HG02678 (cell line): Measurements from ENCODE around the gene CDKN1A.
"Not testable (repeated sequence)": the region's sequence is repeated elsewhere in the genome, so short reads cannot be mapped to it uniquely, and the experiment has no call there.

Source experiments
- ATAC-seq: cut with Tn5 transposase; IDR thresholded peaks from one replicate; pipeline ENCODE4 v1.9.1; 2021; ENCODE audit warnings: mild to moderate bottlenecking, moderate library complexity; ENCODE audit not compliant: unreplicated experiment

Gene CDKN1A

GRCh38 chr6:36678488-36679042 lies at the start of gene CDKN1A:
Gene CDKN1A, plus strand, starts transcription at chr6:36678714. Its CDS starts 5,388 bp downstream, at chr6:36684102.
- ATAC-seq: peak; percentile 62

GRCh38 chr6:36629784-36630183 lies 48.7 kb upstream of the CDKN1A start:
- no peak for ATAC-seq

DNA sequence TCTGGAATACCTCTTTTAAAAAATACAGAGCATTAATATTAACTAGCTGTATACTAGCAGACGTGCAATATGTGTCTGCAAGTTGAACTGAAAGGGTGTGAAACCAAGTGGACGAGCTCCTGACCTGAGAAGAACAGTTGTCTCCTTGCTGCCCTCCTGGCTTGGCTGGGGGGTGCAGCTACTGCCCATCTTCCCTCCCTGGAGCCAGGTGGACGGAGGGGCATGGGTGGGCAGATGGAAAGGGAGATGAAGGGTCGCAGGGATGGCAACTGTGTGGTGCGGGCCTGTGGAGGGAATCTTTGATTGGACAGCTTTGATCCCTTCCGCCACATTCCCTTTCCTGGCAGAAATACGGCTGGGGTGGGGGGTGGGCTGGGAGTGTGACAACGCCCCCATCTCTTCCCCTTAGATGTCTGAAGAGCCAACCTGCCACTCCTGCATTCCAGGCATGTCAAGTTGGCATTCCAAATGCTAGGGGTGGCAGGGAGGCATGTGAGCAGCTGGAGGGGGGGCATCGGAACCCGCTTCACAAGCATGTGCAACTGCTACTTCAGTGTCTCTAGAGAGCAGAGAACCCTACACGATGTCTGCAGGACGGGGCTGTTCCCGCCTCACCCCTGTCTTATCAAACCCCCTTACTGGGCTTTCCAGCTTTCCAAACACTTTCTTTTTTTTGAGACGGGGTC lies 47.0 kb upstream of the CDKN1A start:
- no peak for ATAC-seq

DNA sequence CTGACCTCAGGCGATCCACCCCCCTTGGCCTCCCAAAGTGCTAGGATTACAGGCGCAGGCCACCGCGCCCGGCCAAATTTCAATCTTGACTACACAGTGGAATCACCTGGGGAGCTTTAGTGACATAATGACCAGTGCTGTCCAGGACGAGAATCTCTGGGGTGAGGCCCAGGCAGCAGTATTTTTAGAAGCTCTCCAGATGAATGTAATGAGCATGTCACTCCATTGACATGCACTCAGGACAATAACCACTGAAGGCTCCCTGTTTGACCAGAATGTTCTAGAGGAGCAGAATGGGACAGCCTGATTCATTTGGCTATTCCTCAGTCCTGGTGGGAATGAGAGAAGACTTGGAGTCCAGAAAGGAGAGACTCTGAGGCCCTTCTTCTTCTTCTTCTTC lies 45.1 kb upstream of the CDKN1A start:
- ATAC-seq: no peak

- no peak for ATAC-seq
These were observed 44.6 kb upstream of the CDKN1A start for GRCh38 chr6:36633915-36634314.

GRCh38 chr6:36634317-36635108 lies 44.0 kb upstream of the CDKN1A start:
- ATAC-seq: no peak

- ATAC-seq: no peak
These were observed 42.2 kb upstream of the CDKN1A start for GRCh38 chr6:36636283-36636682.

DNA sequence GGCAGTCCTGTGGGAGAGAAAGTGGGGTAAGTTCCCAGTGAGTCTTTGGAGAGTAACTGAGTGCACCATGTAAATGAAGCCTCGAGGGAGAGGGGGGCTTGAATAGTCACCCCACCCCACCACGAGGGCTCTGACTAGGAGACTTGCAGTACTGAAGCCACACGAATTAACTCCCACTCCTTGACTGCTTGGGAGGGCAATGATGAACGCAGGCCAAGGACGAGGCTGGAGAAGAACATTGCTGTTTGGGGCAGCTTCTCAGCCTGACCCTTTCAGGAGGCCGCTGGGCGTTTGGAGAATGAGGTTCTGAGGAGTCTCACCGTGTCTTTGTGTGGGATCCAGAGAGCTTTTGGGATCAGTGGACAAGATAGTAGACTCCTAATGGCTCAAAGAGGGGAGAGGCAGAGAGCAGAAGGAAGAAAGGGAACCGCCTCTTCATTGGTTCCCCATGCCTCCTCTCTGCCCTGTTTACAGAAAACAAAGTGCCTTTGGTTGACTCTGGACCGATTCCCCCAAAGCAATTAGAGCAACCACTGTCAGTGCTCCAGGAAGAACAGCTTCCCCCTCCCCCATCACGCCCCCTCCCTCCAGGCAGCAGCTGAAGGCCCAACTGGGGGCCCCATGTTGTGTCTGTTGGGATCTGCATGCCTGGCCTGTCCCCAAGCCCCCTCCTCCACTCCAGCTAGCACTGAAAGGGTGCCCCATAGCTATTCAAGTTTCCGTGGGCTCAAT lies 41.7 kb upstream of the CDKN1A start:
- ATAC-seq: no peak

- ATAC-seq: no peak
These were observed 39.9 kb upstream of the CDKN1A start for GRCh38 chr6:36638579-36638978.

DNA sequence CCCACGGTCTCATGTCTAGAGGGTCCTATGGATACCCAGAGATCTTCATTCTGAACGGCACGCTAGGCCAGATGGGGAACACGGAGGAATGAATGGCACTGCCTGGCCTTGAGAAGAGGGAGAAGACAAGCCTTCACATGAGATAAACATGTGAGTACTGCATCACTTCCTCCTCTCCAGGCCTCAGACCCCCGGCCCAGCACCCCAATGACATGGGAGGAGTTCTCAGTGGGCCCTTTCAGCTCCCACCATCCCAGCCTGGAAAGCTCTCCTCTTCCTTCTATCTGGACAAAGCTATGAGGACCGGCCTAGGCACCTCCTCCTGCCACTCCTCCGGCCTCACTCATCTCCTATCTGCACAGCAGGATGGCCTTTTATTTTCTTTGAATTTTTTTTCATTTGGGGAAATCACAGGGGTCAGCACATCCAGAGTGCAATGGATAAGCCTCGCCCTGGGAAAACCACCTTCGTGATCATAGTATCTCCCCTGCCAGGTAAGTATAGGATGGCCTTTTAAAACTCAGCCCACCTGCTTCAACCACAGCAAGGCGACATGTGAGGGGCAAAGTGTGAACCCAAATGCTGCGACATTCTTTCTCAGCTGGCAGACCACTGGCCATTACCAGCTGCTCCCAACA lies 39.2 kb upstream of the CDKN1A start:
- no peak for ATAC-seq

DNA sequence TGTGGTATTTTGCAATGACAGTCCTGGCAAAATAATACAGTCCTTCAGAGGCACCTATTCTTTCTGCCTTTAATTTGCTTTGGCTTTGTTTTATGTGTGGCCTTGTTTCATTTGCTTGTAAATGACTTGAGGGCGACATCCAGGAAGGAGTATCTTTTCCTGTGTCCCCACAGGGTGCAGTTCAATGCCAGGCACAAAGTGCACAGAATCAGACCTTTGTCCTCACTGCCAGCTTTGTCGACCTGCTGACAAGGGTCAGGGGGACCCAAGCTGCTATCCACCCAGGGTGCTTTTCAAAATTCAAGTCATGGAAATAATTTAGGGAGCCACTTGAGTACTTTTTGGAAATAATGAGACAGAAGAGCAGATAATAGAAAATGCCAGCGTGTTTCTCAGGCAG lies 37.0 kb upstream of the CDKN1A start:
- no peak for ATAC-seq

DNA sequence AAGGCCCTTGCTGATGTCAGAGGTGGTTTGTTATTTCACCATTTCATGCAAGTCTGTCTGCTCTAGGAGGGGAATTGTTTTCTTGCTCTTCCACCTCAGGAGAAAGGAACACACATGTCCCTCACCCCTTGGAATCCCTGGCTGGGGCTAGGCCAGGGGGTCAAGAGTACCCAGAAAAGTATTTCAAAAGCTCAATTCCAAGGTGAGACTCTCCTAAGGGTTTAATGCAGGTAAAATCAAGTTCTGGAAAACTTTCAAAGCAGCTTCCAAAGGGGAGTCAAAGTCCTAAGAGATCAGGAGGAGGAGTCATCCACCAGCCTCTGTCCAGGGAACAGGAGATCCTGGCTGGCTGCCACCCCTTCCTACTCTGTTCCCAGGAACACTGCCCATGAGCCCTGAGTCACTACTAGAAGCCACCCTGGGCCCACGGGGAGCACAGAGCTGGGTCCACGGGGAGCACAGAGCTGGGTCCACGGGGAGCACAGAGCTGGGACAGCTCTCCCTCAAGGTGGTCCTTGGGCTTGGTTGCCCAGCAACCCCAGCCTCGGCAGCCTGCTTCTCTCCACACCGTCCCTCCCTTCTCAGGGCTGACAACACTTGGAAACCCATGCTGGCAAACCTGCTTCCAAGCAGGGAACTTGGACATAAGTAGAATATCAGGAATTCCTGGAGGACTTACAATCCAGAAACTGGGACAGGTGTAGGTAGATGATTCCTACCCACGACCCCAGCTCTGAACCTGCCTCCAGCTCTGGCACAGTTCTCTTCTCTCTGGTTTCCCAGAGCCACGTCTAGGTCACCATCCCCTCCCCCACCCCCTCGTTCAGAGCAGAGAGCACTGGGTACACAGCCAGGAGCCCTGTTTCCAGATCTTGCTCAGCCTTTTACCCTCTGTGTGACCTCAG lies 35.3 kb upstream of the CDKN1A start:
- no peak for ATAC-seq

DNA sequence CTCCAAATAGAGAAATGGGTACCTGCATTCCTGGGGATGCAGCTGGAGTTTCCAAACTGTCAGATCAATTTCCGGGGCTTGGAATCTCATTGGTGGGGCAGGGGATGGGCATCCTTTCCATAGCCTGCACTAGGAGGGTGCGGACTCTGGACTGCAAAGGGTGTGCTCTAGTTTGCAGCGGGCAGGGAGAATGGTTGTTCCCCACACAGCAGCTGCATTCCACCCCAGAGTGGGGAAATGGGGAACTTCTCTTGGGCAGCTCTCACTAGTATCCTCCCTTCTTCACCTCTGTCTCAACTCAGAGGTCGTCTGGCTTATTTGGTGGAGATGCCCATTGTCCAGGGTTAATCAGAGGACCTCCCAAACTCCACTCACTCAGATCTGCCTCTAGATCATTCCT lies 34.5 kb upstream of the CDKN1A start:
- ATAC-seq: no peak

DNA sequence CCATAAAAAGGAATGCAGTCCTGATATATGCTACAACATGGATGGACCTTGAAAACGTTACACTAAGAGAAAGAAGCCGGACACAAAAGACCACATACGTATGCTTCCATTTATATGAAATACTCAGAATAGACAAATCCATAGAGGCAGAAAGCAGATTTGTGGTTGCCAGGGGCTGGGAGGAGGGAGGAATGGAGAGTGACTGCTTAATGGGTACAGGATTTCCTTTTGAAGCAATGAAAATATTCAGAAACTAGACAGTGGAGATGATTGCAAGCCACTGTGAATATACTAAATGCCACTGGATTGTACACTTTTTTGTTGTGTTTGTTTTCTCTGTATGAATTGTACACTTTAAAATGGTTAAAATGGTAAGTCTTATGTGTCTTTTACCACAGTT lies 29.4 kb upstream of the CDKN1A start:
- ATAC-seq: no peak

DNA sequence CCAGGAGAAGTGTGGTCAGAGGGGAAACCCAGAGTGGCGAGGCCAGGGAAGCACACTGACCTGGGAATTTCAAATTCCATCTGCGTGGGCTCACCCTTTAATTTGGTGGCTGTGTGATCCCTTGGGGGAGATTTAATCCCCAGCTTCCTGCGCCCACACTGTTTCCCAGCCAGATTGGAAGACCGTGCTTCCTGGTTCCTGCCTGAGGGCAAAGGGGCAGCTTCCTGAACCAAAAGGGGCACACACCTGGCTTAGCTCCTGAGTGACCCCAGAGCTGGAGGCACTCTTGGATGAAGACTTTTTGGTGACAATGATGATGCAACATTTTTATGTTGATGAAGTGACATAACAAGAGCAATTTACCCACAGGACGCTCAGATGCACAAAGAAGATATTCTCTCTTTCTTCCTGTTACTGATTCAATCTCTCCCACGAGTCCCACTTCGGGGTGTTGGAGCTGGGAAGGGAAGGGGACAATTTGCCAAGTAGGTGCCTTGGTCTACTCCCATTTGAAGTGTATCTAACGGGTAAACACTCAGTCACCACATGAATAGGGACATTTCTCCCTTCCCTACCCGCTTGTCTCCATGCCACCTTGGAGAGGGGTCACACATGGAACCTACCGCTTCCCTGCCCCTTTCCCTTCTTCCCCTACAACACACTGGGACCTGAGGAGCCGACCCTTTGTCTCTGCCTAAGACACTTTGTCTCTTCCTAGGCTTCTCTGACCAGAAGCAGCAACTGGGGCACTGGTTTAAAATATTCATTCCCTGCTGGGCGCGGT lies 28.6 kb upstream of the CDKN1A start:
- ATAC-seq: no peak

DNA sequence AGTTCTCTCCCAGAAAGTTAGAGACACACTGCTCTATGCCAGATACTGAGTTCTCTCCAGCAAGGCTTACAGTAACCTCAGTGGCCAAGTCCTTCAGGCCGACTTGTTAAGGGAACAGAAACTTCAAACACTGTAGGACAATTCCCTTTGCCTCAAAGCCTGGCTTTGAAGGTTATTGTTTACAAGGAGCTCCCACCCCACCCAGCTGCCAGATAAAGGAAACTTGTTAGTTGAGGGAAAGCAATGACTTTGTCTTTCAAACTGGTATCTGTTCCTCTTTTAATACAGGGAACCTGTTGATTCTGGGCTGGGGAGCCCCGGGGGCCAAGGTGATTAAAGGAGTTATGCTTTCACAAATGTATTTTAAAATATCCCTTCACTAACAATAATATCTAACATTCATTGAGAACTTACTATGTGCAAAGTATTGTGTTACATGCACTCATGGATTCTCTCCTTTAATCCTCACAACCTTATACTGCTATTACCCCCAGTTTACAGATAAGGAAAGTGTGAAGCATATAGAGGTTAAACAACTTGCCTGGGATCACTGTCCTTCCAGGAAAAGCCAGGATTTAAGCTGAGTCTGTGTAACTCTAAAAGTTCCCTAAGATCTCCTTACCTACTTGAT lies 27.6 kb upstream of the CDKN1A start:
- ATAC-seq: peak; percentile 69

DNA sequence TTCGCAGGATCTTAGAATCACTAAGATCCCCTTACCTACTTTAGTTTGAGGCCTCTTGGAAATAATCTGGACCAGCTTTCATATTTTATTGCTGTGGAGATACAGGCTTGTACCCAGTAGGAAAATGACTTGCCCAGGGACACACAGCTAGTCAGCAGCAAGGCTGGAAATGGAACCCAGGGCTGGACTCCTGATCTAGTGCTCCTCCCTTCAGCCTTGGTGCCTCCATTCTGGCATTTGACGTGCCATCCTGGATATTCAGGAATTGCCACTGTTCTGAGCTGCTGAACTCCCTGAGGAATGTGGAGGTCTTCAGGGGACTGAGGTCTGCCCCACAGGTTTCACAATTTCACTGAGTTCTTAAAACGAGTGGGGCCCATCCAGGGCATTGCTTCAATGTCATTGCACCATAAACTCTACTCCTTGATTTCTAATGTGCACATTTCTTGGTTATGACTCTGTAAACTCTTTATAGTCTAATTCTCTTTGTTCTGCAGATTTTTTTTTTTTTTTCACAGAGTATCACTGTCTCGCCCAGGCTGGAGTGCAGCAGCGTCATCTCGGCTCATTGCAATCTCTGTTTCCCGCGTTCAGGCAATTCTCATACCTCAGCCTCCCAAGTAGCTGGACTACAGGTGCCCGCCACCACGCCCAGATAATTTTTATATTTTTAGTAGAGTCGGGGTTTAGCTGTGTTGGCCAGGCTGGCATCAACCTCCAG lies 26.7 kb upstream of the CDKN1A start:
- no peak for ATAC-seq

DNA sequence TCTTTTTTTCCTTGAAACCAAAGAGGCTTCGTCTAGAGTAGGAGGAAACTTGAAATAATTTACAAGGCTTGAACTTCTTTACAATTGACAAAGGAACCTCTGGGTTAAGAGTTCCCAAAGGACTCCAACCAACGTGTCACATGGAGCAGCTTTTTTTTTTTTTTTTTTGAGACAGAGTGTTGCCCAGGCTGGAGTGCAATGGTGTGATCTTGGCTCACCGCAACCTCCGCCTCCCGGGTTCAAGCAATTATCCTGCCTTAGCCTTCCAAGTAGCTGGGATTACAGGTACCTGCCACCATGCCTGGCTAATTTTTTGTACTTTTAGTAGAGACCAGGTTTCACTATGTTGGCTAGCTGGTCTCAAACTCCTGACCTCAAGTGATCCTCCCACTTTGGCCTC lies 24.0 kb upstream of the CDKN1A start:
- not testable (repeated sequence) for ATAC-seq
